ENCODE data around the gene RECK.

RECK gene

DNA sequence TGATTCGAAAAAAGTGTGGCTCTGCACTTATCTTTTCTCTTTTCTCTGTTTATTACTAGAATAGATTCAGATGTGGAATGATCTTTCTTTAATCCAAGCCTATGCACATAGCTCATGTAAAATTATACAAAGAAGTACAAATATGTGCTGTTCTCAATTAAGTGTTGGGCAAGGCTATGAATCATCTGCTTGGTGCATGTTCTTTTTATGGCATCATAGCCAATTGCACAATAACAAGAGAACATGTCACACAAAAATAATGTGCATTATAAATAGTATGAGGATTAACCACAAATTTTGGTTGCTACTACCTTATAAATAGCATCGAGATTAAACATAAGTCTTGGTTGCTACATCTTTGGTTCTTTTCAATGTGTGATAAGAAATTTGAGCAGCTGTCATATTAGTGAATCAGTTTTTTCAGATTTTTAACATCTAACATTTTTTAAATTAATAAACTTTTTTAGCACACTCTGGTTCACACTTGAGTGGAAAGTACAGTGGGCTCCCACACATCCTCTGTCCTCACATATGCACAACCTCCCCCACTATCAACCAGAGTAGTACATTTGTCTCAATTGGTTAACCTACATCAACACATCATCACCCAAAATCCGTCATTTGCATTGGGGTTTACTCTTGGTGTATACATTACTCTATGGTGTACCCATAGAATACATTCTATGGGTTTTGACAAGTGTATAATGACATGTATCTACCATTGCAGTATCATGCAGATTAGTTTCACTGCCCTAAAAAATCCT, 6.8 kb upstream of the RECK start:
- DNase-seq: peak; percentile 98

- DNase-seq: peak; percentile 36
Observed at GRCh38 chr9:36030871-36031270, 5.8 kb upstream of the RECK start.

DNA sequence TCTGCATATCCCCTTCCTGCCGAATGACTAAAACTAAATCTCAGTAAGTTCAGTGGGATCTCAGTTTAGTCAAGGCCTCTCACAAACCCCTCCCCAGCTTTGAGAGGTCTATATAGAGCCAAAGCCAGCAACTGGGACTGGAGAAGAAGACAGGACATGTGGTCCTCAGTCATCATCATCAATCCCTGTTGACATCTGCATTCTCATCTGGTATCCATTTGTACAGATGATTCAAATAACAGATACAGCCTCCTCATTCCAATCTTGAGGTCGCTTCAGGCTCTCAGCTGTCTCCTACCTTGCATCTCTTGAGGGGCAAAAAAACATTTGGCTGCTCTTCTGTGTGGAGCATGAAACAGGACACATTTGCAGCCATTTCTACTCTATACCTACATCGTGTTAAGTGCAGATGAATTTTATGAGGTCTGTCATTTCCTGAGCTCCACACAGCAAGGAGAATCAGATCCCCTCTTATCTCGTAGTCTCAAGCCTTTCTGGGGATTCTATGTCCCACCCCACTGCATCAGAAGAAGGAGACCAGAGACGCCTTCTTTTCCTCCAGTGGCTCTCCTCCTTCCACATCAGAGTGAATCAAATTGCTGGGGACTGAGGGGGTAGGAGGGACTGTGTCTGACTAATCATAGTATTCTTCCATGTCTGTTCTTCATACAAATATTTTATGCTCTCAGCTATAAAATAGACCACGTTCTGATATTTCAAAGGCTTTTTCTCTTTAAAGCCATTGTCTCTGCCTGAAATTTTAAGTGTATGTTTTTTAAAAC, 4.7 kb upstream of the RECK start:
- peak; percentile 85 for DNase-seq

- no peak for DNase-seq
Observed at GRCh38 chr9:36033788-36034187, 2.9 kb upstream of the RECK start.

GRCh38 chr9:36034234-36034633, 2.5 kb upstream of the RECK start:
- DNase-seq: no peak

GRCh38 chr9:36035006-36035405, 1.7 kb upstream of the RECK start:
- DNase-seq: peak; percentile 87

- no peak for DNase-seq
Observed at GRCh38 chr9:36036253-36036779, 397 bp upstream of the RECK start.

GRCh38 chr9:36037549-36038122, 923 bp downstream of the RECK start:
- peak; percentile 19 for DNase-seq

- DNase-seq: no peak
Observed at GRCh38 chr9:36039121-36039520, 2.4 kb downstream of the RECK start.

GRCh38 chr9:36039696-36040095, 3.0 kb downstream of the RECK start:
- peak; percentile 77 for DNase-seq

DNA sequence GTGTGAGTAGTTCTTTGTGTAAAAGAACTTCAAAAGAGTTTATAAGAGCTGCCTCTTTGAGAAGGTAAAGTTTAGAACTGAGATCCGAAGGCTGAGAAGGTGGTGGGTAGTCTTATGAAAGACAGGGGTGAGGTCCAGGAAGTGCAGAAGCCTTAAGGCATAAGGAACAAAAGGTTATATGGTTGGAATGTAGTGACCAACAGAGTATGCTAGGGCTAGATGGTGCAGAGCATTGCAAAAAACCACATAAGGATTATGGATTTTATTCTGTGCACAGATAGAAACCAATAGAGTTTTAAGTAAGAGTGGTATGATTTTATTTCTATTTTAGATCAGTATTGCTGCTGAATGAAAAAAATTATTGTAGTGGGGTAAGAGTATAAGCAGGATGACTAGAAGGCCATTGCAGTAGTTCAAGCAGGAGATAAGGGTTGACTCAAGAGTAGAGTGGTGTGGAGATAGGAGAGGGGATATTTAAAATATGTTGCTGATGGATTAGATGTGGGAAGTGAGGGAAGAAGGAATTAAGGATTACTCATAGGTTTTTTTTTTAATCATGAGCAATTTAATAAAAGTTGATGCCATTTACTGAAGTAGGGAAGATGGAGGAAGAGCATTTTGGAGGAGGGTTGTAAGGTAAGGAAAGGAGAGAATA, 3.7 kb downstream of the RECK start:
- DNase-seq: peak; percentile 65

DNA sequence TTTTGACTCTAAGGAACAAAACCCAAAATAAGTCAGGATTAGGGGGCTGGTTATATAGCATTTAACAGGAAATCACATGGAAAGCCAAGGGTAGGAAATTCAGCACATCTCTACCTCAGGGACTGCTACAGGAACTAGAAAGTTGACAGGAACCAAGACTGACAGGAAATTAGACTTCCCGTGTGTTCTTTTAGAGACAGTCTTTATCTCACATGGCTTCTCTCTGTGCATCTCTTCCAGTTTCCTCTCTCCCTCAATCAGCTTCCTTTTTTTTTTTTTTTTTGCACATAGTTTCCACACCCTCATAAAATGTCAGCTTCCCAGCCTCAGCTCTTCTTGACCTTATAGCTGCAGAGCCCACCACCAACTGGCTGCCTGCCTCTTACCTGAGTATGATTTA, 4.8 kb downstream of the RECK start:
- no peak for DNase-seq

DNA sequence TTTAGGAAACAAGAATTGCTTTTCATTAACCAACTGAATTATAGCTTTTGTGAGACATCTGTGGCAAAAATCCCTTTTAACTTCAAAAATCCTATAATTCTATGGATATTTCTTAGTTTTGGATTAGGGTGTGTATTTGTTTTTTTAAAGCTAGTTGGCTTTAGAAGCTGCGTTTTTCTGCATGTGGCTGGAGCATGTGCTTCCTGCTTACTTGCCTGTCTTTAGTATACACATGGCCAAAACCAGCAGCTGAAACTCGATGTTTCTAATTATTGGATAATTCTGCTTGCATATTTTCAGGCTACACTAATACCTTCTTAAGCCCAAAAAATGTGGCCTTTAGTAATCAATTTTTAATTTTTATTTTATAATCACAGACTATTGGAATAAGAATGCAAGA, 8.9 kb downstream of the RECK start:
- DNase-seq: peak; percentile 46

DNA sequence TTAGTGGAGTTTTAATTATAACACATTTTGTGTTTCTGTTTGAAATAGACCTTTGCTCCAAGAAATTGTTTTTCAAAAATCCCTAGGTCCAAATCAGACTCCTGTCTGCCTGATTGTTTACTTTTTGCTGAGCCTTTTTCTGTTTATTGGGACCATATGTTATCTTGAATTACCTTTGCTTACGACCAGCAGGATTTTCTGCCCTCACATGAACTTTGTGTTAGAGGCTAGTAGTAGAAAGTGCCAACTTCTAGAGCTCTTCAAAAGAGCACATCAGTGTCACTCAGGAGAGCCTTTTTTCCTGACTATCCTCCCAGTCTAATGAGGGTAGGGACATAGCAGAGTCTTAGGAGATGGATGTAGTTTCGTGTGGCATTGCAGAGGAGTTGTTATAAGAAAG, 10.2 kb downstream of the RECK start:
- DNase-seq: no peak

DNA sequence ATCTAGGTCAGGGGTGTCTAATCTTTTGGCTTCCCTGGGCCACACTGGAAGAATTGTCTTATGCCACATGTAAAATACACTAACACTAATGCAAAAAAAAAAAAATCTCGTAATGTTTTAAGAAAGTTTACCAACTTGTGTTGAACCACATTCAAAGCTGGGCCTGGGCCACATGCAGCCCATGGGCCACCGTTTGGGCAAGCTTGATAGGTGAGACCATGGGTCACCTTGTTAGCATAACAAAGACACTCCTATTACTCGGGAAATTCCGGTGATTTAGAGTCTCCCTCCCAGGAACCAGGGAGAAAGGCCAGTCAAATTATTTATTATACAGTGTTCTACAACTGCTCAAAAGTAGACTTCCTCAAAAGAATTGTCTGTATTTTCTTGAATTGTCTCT, 12.7 kb downstream of the RECK start:
- DNase-seq: no peak

- no peak for DNase-seq
Observed at GRCh38 chr9:36050476-36050875, 13.8 kb downstream of the RECK start.

DNA sequence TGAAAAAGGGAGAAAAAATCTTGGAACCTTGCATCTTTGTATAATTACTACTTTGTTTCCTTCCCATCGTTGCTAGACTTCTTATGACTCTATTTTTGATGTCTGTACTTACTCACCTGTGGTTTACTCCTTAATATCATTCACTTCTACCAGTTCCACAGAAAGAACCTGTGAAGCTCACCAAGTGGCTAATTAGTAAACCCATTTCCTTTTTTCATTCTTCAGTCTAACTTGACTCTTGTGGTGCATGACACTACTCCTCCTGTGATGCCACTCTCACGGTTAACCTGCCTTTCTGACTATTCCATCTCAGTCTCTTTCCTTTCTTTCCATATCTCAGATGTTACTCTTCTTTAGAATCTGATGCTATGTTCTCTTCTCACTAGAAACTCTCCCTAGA, 14.6 kb downstream of the RECK start:
- no peak for DNase-seq

DNA sequence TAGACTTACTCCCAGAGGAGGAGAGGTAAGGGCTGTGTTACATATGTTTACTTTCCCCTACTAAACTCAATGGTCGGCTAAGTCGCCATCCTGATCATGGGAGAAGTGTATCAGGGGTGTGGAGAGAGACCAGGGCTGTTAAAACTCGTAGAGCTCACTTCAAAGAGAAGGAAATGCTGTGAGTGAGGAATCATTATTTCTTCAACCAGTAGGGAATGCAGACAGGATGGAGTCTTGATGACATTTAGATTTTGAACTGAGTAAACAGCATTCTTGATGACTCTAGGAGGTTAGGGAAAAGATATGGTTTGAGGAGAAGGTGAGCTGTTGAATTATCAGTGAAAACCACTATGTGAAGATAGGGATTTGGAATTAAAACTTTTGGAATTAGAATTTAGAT, 17.3 kb downstream of the RECK start:
- DNase-seq: peak; percentile 26

DNA sequence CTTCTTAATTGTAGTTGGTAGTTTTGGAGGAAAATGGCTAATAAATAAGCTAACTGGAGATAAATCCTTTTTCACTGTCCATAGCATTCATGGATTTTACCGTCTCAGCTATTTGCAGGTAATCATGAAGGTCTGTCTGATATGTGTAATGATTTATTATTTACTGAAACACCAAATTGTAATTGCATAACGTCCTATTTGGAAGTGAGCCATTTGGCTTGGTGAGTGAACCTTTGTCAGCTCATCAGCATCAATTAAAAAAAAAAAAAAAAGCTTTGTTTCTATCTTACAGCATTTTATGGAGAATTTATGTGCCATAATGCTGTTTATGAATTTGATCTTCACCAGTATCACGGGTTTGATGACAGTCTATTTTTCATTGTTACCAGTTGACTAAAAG, 20.2 kb downstream of the RECK start:
- DNase-seq: no peak

DNA sequence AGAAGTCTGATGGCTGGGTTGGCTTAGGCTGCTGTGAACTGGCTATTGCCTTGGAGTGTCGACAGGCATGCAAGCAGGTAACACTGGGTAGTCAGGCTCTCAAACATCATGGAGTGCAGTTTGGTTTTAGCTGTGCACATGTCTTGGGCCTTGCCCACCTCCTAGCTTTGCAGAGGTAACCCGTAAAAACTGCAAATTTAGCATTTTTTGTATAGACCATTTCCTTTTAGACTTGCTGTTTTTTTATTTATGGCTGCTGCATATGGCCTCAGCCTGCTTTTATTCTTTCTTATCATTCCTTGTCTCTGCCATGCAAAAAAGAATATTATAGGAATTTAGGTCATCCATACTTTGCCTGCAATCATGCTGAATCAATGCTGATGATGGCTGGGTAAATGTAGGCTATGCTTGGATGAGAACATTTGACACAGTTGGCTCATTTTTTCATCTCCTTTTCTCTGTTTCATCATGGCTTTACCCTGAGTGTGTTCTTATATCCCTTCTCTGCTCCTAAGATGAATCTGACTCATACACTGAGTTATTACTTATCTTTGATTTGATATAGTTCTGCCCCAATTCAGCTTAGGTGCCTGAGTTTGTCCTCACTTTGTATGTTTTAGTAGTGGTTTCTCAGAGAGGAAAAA, 27.2 kb downstream of the RECK start:
- DNase-seq: peak; percentile 50

- peak; percentile 32 for DNase-seq
Observed at GRCh38 chr9:36064448-36065037, 27.8 kb downstream of the RECK start.

DNA sequence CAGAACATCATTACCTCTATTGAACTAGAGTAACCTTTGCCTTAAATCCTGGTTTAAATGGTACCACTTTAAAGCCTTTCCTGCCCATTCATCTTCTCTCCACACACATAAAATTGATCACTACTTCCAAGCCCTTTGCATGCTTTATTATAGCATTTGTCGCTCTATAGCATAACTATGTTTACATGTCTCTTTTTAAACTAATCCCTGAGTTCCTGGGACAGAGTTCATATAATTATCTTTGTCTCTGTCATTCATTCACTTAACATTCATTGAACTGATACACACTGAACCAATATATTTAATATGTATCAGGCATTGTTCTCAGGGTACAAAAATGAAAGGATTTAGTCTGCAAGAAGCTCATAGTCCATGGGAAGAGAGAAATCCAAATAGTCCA, 37.3 kb downstream of the RECK start:
- DNase-seq: no peak

Measured in fibroblast of skin of right quadriceps (primary cell).